Peyer's patch (tissue), 4 donors: ENCODE results near the gene PPP1R8.

Experiments used
- CTCF ChIP-seq, 6 experiments: fragments of 450-650 bp in 4 of 6; fragments of 200-600 bp in 2 of 6; sonication (generic) in 1 of 6; IDR thresholded peaks; one replicate each; pipeline ENCODE4 v1.5.1; 2017 to 2019; ENCODE audit warnings: antibody characterized with exemption in 6 of 6, mild to moderate bottlenecking in 3 of 6, moderate library complexity in 1 of 6
- POLR2A ChIP-seq, 2 donors: fragments of 450-650 bp; IDR thresholded peaks; one replicate each; pipeline ENCODE4 v1.5.1; 2017; ENCODE audit warnings: antibody characterized with exemption in 2 of 2, mild to moderate bottlenecking in 2 of 2, moderate library complexity in 2 of 2

DNA sequence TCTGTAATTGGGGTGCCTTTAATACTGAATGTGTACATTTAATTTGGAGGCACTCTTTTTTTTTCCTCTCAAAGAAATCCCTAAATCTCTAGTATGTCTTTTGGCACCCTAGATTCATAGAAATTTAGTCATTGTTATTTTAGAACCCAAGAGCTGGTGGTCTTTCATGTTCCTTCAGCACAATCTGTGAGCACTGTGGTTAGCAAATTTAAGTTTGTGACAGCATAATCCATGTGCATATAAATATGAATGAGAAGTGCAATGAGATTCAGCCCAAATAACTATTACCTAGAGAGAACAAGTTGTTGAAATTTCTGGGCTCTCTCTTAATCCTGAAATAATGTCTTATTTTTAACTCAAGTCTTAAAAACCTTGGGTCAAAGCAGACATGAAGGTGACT lies 4.5 kb downstream of the PPP1R8 start:
- TF ChIP-seq CTCF (IDR thresholded peaks at IDR 0.05) (no peak), POLR2A (IDR thresholded peaks at IDR 0.05) (no peak)
